ENCODE results near the gene NFIC.
"Not testable (repeated sequence)": the region's sequence is repeated elsewhere in the genome, so short reads cannot be mapped to it uniquely, and the experiment has no call there.

Gene NFIC

DNA sequence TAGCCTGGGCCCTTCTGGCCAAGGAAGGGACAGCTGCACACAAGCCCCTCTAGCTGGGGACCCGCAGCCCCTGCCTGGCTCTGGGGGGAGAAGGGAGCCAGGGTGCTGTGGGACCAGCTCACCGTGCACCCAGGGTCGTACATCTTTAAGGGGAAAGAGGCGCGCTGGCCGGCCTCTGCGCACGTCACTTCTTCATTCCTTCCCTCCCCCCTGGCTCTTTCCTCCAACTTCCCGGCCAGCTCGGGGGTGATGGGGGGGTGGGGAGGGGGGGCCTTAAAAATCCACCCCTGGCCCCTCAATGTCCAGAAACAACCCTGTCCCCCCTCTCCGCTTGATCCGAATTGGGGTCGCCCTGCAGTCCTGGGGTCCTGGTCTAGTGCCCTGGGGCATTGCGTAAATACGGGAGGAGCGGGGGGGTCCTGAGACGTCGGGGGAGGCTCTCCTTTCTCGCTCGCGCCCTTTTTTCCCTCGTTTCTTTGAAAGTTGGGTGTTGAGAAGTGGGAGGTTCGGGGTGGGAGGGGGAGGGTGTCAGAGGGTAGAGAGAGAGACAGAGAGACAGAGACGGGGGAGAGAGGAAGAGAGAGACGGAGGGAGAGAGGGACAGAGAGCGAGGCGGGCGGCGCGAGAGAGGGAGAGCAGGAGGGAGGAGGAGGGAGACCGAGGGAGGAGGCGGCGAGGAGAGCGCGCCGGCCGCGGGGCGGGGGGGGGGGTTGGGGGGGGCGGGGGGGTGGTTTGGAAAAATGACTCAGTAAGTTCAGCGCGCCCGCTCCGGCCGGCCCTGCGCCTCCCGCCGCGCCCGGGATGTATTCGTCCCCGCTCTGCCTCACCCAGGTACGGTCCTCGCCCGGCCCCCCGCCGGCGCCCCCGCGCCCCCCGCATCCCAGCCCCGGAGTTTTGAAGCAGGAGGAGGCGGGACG lies at the start of gene NFIC:
Gene NFIC, plus strand, starts transcription at position 748 of the 917 bp plus-strand sequence. Its CDS starts 54 bp downstream, at position 802.
- Mint-ChIP-seq H3K9me3 (no peaks in the 10 kb centered on the region), H3K27ac (no peak within 1 kb of the TSS), H3K36me3 (ENCODE audit: low read depth) (no peaks in the 10 kb centered on the region), H3K4me3 (peak within 1 kb of the TSS; percentile 59), H3K4me1 (ENCODE audit: low read depth) (peaks cover 18% of the 10 kb centered on the region), H3K27me3 (ENCODE audit: low read depth) (peaks cover 67% of the 10 kb centered on the region)

DNA sequence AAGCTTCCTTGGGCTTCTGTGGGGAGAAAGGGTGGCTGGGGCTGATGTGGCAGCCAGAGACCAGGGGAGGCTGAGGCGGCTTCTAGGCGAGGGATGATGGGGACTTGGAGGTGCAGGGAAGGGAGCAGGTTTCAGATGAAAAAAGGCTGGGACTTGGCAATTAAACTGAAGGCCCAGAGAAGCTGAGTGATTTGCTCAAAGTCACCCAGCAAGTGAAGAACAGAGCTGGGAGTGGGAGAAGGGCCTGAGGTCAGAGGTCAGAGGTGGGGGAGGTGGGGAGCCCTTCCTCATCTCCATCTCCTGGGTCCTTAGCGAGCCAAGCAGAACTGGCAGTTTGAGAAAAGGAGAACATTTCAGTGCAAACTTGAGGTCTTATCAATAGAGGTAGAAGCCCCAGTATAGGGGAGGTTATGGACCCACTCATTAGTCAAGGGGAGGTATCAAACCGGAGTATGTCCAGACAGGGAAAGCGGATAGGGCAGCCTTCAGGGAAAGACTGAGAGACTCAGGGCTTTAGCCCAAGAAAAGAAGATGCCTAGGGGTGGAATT lies 49.6 kb upstream of the NFIC start:
- Mint-ChIP-seq H3K36me3 (ENCODE audit: low read depth) (no peaks in the 10 kb centered on the region), H3K9me3 (no peaks in the 10 kb centered on the region), H3K4me3 (no peak overlapping the region), H3K27ac (no peak overlapping the region), H3K27me3 (ENCODE audit: low read depth) (no peaks in the 10 kb centered on the region), H3K4me1 (ENCODE audit: low read depth) (no peaks in the 10 kb centered on the region)

DNA sequence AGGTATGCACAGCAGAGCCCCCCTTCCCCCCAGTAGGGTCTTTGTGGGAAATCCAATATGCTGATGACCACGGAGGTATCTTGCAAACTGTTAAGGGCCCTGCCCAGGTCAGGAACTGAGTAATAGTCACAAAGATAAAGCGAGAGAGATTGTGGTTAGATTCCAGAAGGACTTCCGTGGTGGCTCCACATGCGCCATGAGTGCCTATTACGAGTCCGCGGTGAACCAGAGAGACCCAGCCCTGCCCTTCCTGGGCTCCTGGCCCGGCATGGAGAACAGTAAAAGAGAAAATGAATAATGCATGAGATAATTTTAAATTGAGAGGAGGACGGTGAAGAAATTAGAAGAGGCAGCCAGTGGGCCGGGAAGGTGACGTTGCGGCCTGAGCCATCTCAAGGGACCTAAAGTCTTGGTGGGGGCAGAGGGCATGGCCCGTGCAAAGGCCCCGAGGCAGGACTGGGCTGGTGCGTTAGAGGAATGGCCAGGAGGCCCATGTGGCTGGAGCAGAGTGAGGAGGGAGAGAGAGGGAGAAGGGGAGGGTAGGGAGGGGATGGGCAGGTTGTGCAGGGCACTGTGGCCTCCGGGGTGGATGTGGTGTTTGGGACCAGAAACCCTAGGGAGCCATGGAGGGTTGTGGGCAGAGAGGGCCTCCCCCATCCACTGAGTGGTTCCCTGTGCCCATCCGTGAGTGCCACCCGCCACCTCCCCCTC lies 46.6 kb upstream of the NFIC start:
- H3K27me3 Mint-ChIP-seq (ENCODE audit: low read depth), result peaks cover 4% of the 10 kb centered on the region
- H3K4me3 Mint-ChIP-seq, result no peak overlapping the region
- H3K27ac Mint-ChIP-seq, result no peak overlapping the region
- no peaks in the 10 kb centered on the region for H3K36me3 Mint-ChIP-seq (ENCODE audit: low read depth)
- no peaks in the 10 kb centered on the region for H3K4me1 Mint-ChIP-seq (ENCODE audit: low read depth)
- no peaks in the 10 kb centered on the region for H3K9me3 Mint-ChIP-seq

DNA sequence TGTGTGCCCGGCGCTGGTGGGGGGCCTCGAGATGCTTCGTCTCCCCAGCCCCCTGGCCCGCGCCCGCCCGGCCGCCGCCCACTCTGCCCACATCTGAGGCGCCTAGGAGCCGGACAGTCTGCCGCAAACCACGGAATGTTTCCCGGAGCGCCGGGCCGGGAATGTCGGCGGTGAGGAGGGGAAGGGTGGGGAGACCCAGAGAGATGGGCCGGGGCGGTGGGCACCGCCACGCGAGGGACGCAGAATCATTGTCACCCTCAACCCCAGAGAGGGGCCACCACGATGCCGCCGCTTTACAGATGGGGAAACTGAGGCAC lies 46.1 kb upstream of the NFIC start:
- H3K9me3 Mint-ChIP-seq, result no peaks in the 10 kb centered on the region
- H3K27me3 Mint-ChIP-seq (ENCODE audit: low read depth), result peaks cover 4% of the 10 kb centered on the region
- no peak overlapping the region for H3K27ac Mint-ChIP-seq
- H3K4me3 Mint-ChIP-seq, result no peak overlapping the region
- no peaks in the 10 kb centered on the region for H3K4me1 Mint-ChIP-seq (ENCODE audit: low read depth)
- no peaks in the 10 kb centered on the region for H3K36me3 Mint-ChIP-seq (ENCODE audit: low read depth)

DNA sequence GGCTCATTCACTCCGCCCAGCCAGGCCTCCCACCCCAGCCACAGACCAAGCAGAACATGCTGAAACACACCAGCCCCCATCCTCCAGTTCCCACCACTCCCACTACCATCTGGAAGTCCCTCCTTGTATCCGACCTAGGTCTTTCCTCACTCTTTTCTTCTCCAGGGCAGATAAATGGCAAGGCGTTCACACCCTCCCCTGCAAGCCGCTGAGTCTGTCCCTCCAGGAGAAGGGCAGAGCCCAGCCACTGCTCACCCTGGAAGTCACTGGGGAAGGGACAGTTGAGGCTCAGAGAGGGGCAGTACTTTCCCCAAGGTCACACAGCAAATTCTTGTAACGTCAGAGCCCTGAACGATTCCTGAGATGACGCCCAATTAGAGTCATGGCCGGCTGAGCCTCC lies 45.5 kb upstream of the NFIC start:
- no peaks in the 10 kb centered on the region for H3K9me3 Mint-ChIP-seq
- no peaks in the 10 kb centered on the region for H3K36me3 Mint-ChIP-seq (ENCODE audit: low read depth)
- no peak overlapping the region for H3K4me3 Mint-ChIP-seq
- no peak overlapping the region for H3K27ac Mint-ChIP-seq
- H3K27me3 Mint-ChIP-seq (ENCODE audit: low read depth), result peaks cover 4% of the 10 kb centered on the region
- H3K4me1 Mint-ChIP-seq (ENCODE audit: low read depth), result no peaks in the 10 kb centered on the region

DNA sequence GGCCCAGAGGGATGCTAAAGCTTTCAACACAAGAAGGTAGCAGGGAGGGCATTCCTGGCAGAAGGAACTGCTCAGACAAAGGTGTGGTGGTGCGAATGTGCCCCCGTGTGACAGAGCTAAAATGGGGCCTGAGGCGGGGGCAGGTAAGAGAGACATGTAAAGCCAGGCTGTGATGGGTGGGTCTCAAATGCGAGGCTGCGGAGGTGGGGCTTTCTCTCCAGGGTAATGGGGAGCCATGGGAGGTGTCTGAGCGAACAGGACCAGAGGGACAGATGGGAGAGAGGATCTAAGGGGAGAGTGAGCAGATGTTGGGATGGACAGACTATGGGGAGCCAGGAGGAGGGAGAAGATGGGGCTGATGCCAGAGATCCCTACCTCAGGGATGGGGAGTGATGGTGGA lies 44.7 kb upstream of the NFIC start:
- Mint-ChIP-seq H3K27me3 (ENCODE audit: low read depth) (peaks cover 4% of the 10 kb centered on the region), H3K36me3 (ENCODE audit: low read depth) (no peaks in the 10 kb centered on the region), H3K27ac (no peak overlapping the region), H3K4me3 (no peak overlapping the region), H3K4me1 (ENCODE audit: low read depth) (no peaks in the 10 kb centered on the region), H3K9me3 (no peaks in the 10 kb centered on the region)

DNA sequence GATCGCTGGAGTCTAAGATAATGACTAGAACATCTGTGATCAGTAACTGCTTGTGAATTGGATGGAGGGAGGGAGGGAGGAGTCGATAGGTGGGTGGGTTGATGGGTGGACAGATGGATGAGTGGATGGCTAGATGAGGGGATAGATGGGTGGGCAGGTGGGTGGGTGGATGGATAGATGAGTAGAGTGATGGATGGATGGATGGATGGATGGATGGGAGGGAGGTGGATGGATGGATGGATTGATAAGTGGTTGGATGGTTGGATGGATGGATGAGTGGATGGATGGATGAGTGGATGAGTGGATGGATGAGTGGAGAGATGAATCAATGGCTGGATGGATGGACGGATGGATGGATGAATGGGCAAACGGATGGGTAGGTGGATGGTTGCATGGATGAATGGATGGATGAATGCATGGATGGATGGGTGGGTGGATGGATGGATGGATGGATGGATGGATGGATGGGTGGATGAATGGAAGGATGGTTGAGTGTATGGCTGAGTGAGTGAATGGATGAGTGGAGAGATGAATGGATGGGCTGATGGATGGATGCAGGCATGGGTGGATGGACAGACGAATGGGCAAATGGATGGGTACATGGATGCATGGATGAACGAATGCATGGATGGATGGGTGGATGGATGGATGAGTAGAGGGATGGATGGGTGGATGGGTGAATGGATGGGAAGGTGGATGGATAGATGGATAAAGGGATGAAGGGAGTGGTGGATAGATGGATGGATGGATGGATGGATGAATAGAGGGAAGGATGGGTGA lies 44.0 kb upstream of the NFIC start:
- Mint-ChIP-seq H3K9me3 (no peaks in the 10 kb centered on the region), H3K27me3 (ENCODE audit: low read depth) (peaks cover 4% of the 10 kb centered on the region), H3K4me3 (no peak overlapping the region), H3K4me1 (ENCODE audit: low read depth) (no peaks in the 10 kb centered on the region), H3K36me3 (ENCODE audit: low read depth) (no peaks in the 10 kb centered on the region), H3K27ac (no peak overlapping the region)

DNA sequence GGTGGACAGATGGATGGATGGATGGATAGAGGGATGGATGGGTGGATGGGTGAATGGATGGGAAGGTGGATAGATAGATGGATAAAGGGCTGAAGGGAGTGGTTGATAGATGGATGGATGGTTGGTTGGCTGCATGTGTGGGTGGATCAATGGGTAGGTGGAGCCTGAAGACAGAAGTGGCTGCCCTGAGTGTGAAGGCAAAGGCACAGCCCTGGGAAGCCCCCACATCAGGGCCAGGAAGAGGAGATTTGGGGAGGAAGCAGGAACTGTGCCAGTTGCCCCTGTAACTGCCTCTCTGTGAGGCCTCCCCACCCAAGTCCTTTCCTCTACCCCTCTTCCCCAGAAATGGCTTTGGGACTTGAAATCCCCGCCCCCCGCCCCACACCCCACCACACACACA lies 43.4 kb upstream of the NFIC start:
- Mint-ChIP-seq H3K4me1 (ENCODE audit: low read depth) (no peaks in the 10 kb centered on the region), H3K27me3 (ENCODE audit: low read depth) (peaks cover 4% of the 10 kb centered on the region), H3K9me3 (no peaks in the 10 kb centered on the region)

DNA sequence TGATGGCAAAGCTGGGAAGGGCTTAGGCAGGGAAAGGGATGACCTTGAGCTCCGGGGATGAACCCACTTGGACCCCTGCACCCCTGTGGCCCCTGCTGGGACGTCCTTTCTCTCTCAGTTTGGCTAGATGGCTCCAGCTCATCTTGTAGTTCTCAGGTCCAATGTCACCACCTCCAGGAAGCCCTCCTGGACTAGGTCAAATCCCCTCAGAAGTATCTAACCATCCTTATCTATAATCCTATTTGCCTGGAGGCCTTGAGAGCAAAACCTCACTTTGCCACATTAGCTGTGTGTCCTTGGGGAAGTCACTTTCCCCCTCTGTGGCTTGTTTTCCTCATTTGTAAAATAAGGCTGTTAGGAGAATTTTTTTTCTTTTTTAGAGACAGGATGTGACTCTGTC lies 42.7 kb upstream of the NFIC start:
- Mint-ChIP-seq H3K36me3 (ENCODE audit: low read depth) (no peaks in the 10 kb centered on the region), H3K27ac (no peak overlapping the region), H3K4me3 (no peak overlapping the region), H3K27me3 (ENCODE audit: low read depth) (peaks cover 4% of the 10 kb centered on the region), H3K9me3 (no peaks in the 10 kb centered on the region), H3K4me1 (ENCODE audit: low read depth) (no peaks in the 10 kb centered on the region)

More for the DNA sequence above, 43.4 kb upstream of the NFIC start:
- Mint-ChIP-seq H3K36me3 (ENCODE audit: low read depth) (no peaks in the 10 kb centered on the region), H3K4me3 (no peak overlapping the region), H3K27ac (no peak overlapping the region)

DNA sequence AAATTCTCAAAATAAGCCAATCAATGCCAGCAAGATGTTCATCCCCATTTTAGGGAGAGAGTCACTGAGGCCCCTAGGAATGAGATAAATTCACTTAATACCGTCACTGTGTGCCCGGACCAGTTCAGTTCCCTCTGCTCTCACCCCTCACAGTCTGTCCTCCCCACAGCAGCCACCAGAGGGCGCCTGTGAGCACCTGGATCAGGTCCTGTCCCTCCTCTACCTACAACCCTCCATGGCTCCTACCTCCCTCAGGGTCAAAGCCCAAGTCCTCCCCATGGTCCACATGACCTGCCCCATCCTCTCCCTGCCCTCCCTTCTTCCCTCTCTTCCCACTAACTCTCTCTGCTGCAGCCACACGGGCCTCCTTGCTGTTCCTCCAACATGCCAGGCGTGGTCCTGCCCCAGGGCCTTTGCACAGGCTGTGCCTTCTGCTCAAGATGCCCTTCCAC lies 42.0 kb upstream of the NFIC start:
- H3K27ac Mint-ChIP-seq, result no peak overlapping the region
- H3K27me3 Mint-ChIP-seq (ENCODE audit: low read depth), result peaks cover 4% of the 10 kb centered on the region
- H3K9me3 Mint-ChIP-seq, result no peaks in the 10 kb centered on the region
- H3K36me3 Mint-ChIP-seq (ENCODE audit: low read depth), result no peaks in the 10 kb centered on the region
- H3K4me3 Mint-ChIP-seq, result no peak overlapping the region
- H3K4me1 Mint-ChIP-seq (ENCODE audit: low read depth), result no peaks in the 10 kb centered on the region

DNA sequence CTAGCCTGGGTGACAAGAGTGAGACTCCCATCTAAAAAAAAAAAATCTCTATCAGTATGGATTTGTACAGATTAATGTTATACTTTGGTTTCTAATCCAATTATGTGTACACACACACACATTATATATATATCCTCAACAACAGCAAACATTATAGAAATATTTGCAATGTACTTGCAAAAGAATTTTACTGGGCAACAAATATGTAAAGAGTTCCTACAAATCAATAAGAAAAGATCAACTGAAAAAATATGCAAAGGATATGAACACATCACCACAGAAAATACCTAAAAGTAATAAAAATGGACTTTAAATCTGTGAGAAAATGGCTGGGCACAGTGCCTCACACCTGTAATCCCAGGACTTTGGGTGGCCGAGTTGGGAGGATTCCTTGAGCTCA lies 40.9 kb upstream of the NFIC start:
- H3K27me3 Mint-ChIP-seq (ENCODE audit: low read depth), result peaks cover 4% of the 10 kb centered on the region
- no peaks in the 10 kb centered on the region for H3K36me3 Mint-ChIP-seq (ENCODE audit: low read depth)
- H3K4me1 Mint-ChIP-seq (ENCODE audit: low read depth), result no peaks in the 10 kb centered on the region
- H3K9me3 Mint-ChIP-seq, result no peaks in the 10 kb centered on the region
- H3K27ac Mint-ChIP-seq, result no peak overlapping the region
- H3K4me3 Mint-ChIP-seq, result no peak overlapping the region

DNA sequence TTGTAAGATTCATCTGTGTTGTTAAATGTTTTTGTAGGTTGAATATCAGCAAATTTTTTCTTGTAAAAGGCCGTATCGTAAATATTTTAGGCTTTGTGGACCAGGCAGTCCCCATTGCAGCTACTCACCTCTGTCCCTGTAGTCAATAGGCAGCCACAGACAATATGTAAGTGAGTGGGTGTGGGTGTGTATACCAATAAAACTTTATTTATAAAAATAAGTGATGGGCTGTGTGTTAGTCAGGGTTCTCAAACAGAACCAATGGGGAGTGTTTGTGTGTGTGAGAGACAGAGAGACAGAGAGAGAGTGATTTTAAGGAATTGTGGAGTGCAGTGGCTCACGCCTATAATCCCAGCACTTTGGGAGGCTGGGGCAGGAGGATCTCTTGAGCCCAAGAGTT lies 37.6 kb upstream of the NFIC start:
- no peaks in the 10 kb centered on the region for H3K36me3 Mint-ChIP-seq (ENCODE audit: low read depth)
- no peak overlapping the region for H3K27ac Mint-ChIP-seq
- H3K9me3 Mint-ChIP-seq, result no peaks in the 10 kb centered on the region
- no peaks in the 10 kb centered on the region for H3K4me1 Mint-ChIP-seq (ENCODE audit: low read depth)
- no peaks in the 10 kb centered on the region for H3K27me3 Mint-ChIP-seq (ENCODE audit: low read depth)
- no peak overlapping the region for H3K4me3 Mint-ChIP-seq

DNA sequence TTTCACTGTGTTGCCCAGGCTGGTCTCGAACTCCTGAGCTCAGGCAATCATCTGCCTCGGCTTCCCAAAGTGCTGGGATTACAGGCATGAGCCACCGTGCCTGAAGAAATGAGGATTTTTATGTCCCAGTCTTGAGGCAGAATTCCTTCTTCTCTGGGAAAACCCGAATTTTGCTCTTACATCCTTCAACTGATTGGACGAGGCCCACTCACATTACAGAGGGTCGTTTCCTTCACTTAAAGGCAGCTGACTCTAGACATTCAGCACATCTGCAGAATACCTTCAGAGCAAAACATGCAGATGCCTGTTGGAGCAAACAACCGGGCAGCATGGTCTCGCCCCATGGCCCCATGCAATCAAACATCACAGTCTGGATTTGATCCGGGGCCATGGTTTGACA lies 36.3 kb upstream of the NFIC start:
- no peaks in the 10 kb centered on the region for H3K27me3 Mint-ChIP-seq (ENCODE audit: low read depth)
- no peak overlapping the region for H3K4me3 Mint-ChIP-seq
- H3K27ac Mint-ChIP-seq, result no peak overlapping the region
- H3K4me1 Mint-ChIP-seq (ENCODE audit: low read depth), result no peaks in the 10 kb centered on the region
- no peaks in the 10 kb centered on the region for H3K36me3 Mint-ChIP-seq (ENCODE audit: low read depth)
- no peaks in the 10 kb centered on the region for H3K9me3 Mint-ChIP-seq

DNA sequence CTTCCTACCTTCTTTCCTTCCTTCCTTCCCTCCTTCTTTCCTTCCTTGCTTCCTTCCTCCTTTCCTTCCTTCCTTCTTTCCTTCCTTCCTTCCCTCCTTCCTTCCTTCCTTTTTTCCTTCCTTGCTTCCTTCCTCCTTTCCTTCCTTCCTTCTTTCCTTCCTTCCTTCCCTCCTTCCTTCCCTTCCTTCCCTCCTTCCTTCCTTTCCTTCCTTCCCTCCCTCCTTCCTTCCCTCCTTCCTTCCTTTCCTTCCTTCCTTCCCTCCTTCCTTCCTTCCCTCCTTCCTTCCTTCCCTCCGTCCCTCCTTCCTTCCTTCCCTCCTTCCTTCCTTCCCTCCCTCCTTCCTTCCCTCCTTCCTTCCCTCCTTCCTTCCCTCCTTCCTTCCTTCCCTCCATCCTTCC lies 34.2 kb upstream of the NFIC start:
- H3K9me3 Mint-ChIP-seq; H3K27me3 Mint-ChIP-seq (ENCODE audit: low read depth); H3K27ac Mint-ChIP-seq; H3K36me3 Mint-ChIP-seq (ENCODE audit: low read depth); H3K4me1 Mint-ChIP-seq (ENCODE audit: low read depth); H3K4me3 Mint-ChIP-seq: not testable (repeated sequence)
